ENCODE results near the gene RPL13A.
"Not testable (repeated sequence)": the region's sequence is repeated elsewhere in the genome, so short reads cannot be mapped to it uniquely, and the experiment has no call there.

The RPL13A gene

GRCh38 chr19:49459388-49459787 lies 28.0 kb upstream of the RPL13A start:
- no peak for DNase-seq (ENCODE audit: low spot score)
- no peak for TF ChIP-seq CTCF (IDR thresholded peaks at IDR 0.05; ENCODE audit: extremely low read depth, missing control alignments)

- DNase-seq (ENCODE audit: low spot score): not testable (repeated sequence)
Measured at GRCh38 chr19:49461130-49461529, 26.3 kb upstream of the RPL13A start.

GRCh38 chr19:49461656-49462055 lies 25.8 kb upstream of the RPL13A start:
- TF ChIP-seq CTCF (IDR thresholded peaks at IDR 0.05; ENCODE audit: extremely low read depth, missing control alignments): no peak

GRCh38 chr19:49462492-49462891 lies 24.9 kb upstream of the RPL13A start:
- no peak for DNase-seq (ENCODE audit: low spot score)
- no peak for TF ChIP-seq CTCF (IDR thresholded peaks at IDR 0.05; ENCODE audit: extremely low read depth, missing control alignments)

More at GRCh38 chr19:49461656-49462055, 25.8 kb upstream of the RPL13A start:
- DNase-seq (ENCODE audit: low spot score): no peak

- no peak for TF ChIP-seq CTCF (IDR thresholded peaks at IDR 0.05; ENCODE audit: extremely low read depth, missing control alignments)
- DNase-seq (ENCODE audit: low spot score): no peak
Measured at GRCh38 chr19:49463960-49464740, 23.3 kb upstream of the RPL13A start.

- TF ChIP-seq CTCF (IDR thresholded peaks at IDR 0.05; ENCODE audit: extremely low read depth, missing control alignments): no peak
Measured at GRCh38 chr19:49465371-49465770, 22.0 kb upstream of the RPL13A start.

GRCh38 chr19:49468199-49468598 lies 19.2 kb upstream of the RPL13A start:
- no peak for TF ChIP-seq CTCF (IDR thresholded peaks at IDR 0.05; ENCODE audit: extremely low read depth, missing control alignments)
- no peak for DNase-seq (ENCODE audit: low spot score)

More at GRCh38 chr19:49465371-49465770, 22.0 kb upstream of the RPL13A start:
- no peak for DNase-seq (ENCODE audit: low spot score)
